ENCODE measurements around the gene MIEF1.
"Not testable (repeated sequence)": the region's sequence is repeated elsewhere in the genome, so short reads cannot be mapped to it uniquely, and the experiment has no call there.

MIEF1 gene

DNA sequence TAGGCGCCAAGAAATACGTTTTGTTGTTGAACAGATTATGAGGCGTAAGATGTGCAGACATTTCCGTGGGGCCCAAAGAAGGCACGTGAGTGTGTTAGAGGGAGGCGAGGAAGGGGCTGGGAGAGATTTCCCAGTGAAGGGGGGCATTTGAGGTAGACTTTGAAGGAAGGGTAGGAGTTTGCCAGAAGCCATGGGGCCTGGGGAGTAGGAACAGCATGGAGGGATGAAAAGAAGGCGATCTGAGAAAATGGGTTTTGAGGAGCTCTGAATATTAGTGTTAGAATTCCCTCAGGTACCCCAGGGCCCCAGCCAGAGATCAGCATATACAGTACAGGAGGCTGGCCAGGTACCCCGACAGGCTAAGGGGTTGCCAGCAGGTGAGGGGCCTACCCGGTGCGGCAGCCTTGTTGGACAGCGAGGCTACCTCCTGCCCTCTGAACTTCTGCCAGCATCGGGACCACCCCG lies 414 bp upstream of the MIEF1 start:
- no peak for TF ChIP-seq ZNF384 (IDR thresholded peaks at IDR 0.05)
- ChIA-PET CTCF (interaction anchor here (0.8 to 2.0 kb wide), 6 partner anchors 8 to 499 kb away, joined by 3 to 11 read pairs (median 6); no protein-coding TSS in a partner anchor), POLR2A (interaction anchor here (0.6 to 4.3 kb wide), 18 partner anchors 9 to 543 kb away, joined by 3 to 100 read pairs (median 4); partner anchors contain the start of genes ATF4, RPL3 and TAB1)
- no peak for DNase-seq (ENCODE audit: extremely low spot score)

DNA sequence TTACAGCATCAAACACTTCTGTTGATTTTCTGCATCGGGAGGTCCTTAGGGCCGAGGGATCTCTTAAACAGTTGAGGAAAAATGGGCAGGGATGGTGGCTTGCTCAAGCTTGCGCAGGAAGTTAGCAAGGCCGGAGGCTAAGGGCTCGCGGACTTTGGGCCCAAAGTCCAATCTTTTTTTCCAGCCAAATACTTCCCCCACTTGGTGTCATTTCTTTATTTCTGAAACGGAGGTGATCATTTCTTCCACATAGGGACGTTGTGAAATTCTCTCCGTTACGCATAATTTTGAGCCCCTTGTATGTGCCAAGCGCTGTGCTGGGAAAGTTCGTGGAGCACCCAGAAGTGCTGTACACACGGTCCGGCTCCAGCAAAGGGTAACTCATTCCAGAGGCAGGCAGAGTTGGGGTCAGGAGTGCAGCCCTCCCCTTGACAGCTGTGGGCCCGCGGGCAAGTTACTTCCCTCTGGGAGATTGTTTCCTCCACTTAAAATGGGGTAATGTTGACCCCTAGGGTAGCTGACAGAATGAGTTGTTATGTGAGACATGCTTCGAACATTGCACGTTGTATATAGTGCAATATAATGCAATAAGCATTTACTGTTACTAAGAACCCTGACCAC lies 809 bp downstream of the MIEF1 start:
- CTCF ChIA-PET = interaction anchor here (1.0 kb wide), 1 partner anchor 11 kb away, joined by 7 read pairs; no protein-coding TSS in a partner anchor
- no peak for DNase-seq (ENCODE audit: extremely low spot score)

DNA sequence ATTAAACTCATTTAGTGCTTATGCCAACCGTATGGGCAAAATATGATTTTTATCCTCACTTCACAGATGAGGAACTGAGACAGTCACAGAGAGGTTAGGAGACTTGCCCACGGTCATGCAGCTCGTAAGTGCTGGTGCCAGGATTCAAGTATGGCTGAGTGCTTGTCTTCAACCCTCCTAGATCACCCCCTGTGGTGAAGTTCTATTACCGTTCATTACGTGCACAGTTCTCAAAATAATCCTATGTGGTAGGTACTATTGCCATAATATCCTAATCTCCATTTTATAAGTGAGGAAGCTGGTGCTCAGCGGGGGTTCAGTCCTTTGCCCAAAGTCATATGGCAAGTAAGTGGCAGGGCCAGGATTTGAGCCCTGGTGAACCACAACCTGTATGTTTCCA lies 1.5 kb downstream of the MIEF1 start:
- ChIA-PET POLR2A (interaction anchor here (1.2 to 4.3 kb wide), 4 partner anchors 14 to 184 kb away, joined by 3 to 100 read pairs (median 48); partner anchors contain the start of genes ATF4 and RPL3), CTCF (interaction anchor here (1.0 kb wide), 1 partner anchor 11 kb away, joined by 7 read pairs; no protein-coding TSS in a partner anchor)
- DNase-seq (ENCODE audit: extremely low spot score) = no peak
- TF ChIP-seq SP1 (IDR thresholded peaks at IDR 0.05) = no peak
- TF ChIP-seq ZNF384 (IDR thresholded peaks at IDR 0.05) = no peak
- TF ChIP-seq TARDBP (IDR thresholded peaks at IDR 0.05) = no peak
- no peak for TF ChIP-seq L3MBTL2 (conservative IDR thresholded peaks at IDR 0.05)
- no peak for TF ChIP-seq ARNT (IDR thresholded peaks at IDR 0.05)
- TF ChIP-seq NFRKB (IDR thresholded peaks at IDR 0.05) = no peak
- TF ChIP-seq CTBP1 (IDR thresholded peaks at IDR 0.05; ENCODE audit: borderline replicate concordance) = no peak
- TF ChIP-seq FOXA1 (IDR thresholded peaks at IDR 0.05) = no peak
- TF ChIP-seq, protein P1, sequence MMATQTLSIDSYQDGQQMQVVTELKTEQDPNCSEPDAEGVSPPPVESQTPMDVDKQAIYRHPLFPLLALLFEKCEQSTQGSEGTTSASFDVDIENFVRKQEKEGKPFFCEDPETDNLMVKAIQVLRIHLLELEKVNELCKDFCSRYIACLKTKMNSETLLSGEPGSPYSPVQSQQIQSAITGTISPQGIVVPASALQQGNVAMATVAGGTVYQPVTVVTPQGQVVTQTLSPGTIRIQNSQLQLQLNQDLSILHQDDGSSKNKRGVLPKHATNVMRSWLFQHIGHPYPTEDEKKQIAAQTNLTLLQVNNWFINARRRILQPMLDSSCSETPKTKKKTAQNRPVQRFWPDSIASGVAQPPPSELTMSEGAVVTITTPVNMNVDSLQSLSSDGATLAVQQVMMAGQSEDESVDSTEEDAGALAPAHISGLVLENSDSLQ (IDR thresholded peaks at IDR 0.05) = no peak
- no peak for TF ChIP-seq BHLHE40 (IDR thresholded peaks at IDR 0.05; ENCODE audit: borderline replicate concordance)
- no peak for TF ChIP-seq FOXM1 (IDR thresholded peaks at IDR 0.05; ENCODE audit: borderline replicate concordance)
- TF ChIP-seq LEF1 (IDR thresholded peaks at IDR 0.05; ENCODE audit: borderline replicate concordance) = no peak
- no peak for TF ChIP-seq SUZ12 (IDR thresholded peaks at IDR 0.05)
- no peak for TF ChIP-seq ELF4 (IDR thresholded peaks at IDR 0.05)

More for the DNA sequence above, 809 bp downstream of the MIEF1 start:
- TF ChIP-seq ELF4 (IDR thresholded peaks at IDR 0.05) (no peak), ARNT (IDR thresholded peaks at IDR 0.05) (no peak), CTBP1 (IDR thresholded peaks at IDR 0.05; ENCODE audit: borderline replicate concordance) (no peak), L3MBTL2 (conservative IDR thresholded peaks at IDR 0.05) (no peak), BHLHE40 (IDR thresholded peaks at IDR 0.05; ENCODE audit: borderline replicate concordance) (no peak)
- POLR2A ChIA-PET = interaction anchor here (1.0 to 4.3 kb wide), 8 partner anchors 9 to 184 kb away, joined by 3 to 100 read pairs (median 8); partner anchors contain the start of genes ATF4 and RPL3

DNA sequence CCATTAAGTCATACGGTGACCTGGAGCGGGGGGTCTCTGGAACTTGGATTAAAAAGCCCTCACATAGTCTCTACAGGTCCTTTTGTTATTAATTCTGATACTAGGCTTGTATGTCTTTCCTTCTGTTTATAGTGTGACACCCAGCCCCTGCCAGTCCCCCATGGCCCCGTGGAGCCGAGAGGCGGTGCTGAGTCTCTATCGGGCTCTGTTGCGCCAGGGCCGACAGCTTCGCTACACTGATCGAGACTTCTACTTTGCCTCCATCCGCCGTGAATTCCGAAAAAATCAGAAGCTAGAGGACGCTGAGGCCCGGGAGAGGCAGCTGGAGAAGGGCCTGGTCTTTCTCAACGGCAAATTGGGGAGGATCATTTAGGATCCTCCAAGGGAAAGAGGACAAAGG lies 2.0 kb downstream of the MIEF1 start:
- TF ChIP-seq TARDBP (IDR thresholded peaks at IDR 0.05) (no peak), NFRKB (IDR thresholded peaks at IDR 0.05) (no peak), ELF4 (IDR thresholded peaks at IDR 0.05) (no peak), L3MBTL2 (conservative IDR thresholded peaks at IDR 0.05) (no peak), FOXA1 (IDR thresholded peaks at IDR 0.05) (no peak), LEF1 (IDR thresholded peaks at IDR 0.05; ENCODE audit: borderline replicate concordance) (no peak), SUZ12 (IDR thresholded peaks at IDR 0.05) (no peak), CTBP1 (IDR thresholded peaks at IDR 0.05; ENCODE audit: borderline replicate concordance) (no peak)
- ChIA-PET CTCF (interaction anchor here (1.5 kb wide), 1 partner anchor 10 kb away, joined by 7 read pairs; no protein-coding TSS in a partner anchor), POLR2A (interaction anchor here (1.2 to 4.3 kb wide), 3 partner anchors 14 to 185 kb away, joined by 3 to 94 read pairs (median 3); partner anchors contain the start of genes ATF4 and RPL3)
- DNase-seq (ENCODE audit: extremely low spot score) = no peak

DNA sequence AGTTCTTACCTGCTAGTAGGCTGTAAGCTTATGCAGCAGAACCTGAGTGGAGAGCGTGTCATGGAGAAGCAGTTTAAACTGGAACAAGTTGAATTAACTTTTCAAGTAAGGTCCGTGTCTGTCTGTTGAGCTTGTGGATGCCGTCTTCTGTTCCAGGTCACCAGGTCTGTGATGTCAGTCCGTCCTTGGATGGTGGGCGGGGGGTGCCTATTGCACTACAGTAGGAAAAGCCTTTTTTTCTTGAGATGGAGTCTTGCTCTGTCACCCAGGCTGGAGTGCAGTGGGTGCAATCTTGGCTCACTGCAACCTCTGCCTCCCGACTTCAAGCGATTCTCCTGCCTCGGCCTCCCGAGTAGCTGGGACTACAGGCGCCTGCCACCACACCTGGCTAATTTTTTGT lies 4.9 kb downstream of the MIEF1 start:
- ChIA-PET POLR2A (interaction anchor here (1.6 to 2.4 kb wide), 2 partner anchors 11 to 13 kb away, joined by 6 to 16 read pairs; partner anchors contain the start of gene ATF4), CTCF (interaction anchor here (0.8 kb wide), 1 partner anchor 22 kb away, joined by 3 read pairs; no protein-coding TSS in a partner anchor)
- DNase-seq (ENCODE audit: extremely low spot score) = not testable (repeated sequence)

DNA sequence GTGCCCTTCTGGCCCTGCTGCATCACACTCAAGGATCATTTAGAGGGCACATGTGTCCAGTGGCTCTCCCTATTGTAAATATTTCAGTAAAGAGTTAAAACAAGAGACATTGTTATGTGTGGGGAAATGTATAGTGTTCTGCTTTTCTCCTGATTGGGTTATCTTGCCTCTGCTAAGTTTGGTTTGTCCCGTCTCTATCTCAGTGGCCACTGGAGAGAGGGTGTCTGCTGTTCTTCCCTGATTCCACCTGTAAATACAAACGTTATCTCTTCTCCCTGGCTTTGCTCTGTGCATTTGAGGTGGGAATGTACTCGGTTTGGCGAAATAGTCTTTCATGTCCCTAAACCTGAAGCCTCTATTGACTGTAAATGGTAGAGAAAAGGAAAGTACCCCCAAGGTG lies 6.3 kb downstream of the MIEF1 start:
- TF ChIP-seq, protein P1 (IDR thresholded peaks at IDR 0.05) = no peak
- TF ChIP-seq L3MBTL2 (conservative IDR thresholded peaks at IDR 0.05) (no peak), FOXA1 (IDR thresholded peaks at IDR 0.05) (no peak), SP1 (IDR thresholded peaks at IDR 0.05) (no peak), LEF1 (IDR thresholded peaks at IDR 0.05; ENCODE audit: borderline replicate concordance) (no peak), ELF4 (IDR thresholded peaks at IDR 0.05) (no peak), SUZ12 (IDR thresholded peaks at IDR 0.05) (no peak), FOXK2 (IDR thresholded peaks at IDR 0.05) (no peak), ARNT (IDR thresholded peaks at IDR 0.05) (no peak), TARDBP (IDR thresholded peaks at IDR 0.05) (no peak), ZNF384 (IDR thresholded peaks at IDR 0.05) (no peak)
- ChIA-PET CTCF (no interaction called here), POLR2A (interaction anchor here (1.3 to 2.4 kb wide), 2 partner anchors 12 to 14 kb away, joined by 3 to 16 read pairs; partner anchors contain the start of gene ATF4)
- no peak for DNase-seq (ENCODE audit: extremely low spot score)

DNA sequence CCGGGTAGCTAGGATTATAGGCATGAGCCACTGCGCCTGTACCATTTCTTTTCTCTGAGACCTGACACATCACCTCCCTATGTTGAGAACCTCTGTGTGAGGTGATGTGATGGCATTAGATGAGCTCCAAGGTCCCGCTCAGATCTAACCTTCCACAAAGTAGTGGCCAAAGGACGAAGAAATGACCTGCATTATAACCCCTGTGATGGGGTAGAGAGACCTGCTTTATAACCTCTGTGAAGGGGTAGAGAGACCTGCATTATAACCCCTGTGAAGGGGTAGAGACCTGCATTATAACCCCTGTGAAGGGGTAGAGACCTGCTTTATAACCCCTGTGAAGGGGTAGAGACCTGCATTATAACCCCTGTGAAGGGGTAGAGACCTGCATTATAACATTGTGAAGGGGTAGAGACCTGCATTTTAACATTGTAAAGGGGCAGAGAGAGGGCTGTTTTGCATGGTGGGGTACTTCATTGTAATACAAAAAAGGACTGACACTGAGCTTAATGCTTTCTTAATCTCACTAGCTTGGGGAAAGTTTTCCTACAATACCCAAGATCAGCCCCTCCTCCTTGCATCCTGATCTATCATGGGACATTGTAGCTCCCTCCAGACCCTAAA lies 8.5 kb downstream of the MIEF1 start:
- CTCF ChIA-PET = no interaction called here
- no peak for DNase-seq (ENCODE audit: extremely low spot score)
- no peak for TF ChIP-seq L3MBTL2 (conservative IDR thresholded peaks at IDR 0.05)
- no peak for TF ChIP-seq CTBP1 (IDR thresholded peaks at IDR 0.05; ENCODE audit: borderline replicate concordance)
- TF ChIP-seq HDGF (IDR thresholded peaks at IDR 0.05; ENCODE audit: borderline replicate concordance) = no peak
- TF ChIP-seq TARDBP (IDR thresholded peaks at IDR 0.05) = no peak
- no peak for TF ChIP-seq ELF4 (IDR thresholded peaks at IDR 0.05)
- TF ChIP-seq, protein P1 (IDR thresholded peaks at IDR 0.05) = no peak
- no peak for TF ChIP-seq SUZ12 (IDR thresholded peaks at IDR 0.05)
- TF ChIP-seq LEF1 (IDR thresholded peaks at IDR 0.05; ENCODE audit: borderline replicate concordance) = no peak
- POLR2A ChIA-PET = interaction anchor here (1.1 to 3.5 kb wide), 4 partner anchors 9 to 14 kb away, joined by 3 to 16 read pairs (median 4); partner anchors contain the start of genes ATF4 and MIEF1
